ENCODE results near the gene FAM241A.
A peak's percentile ranks its signal among the peaks of the same experiment; 100 is the strongest.

The FAM241A gene

DNA sequence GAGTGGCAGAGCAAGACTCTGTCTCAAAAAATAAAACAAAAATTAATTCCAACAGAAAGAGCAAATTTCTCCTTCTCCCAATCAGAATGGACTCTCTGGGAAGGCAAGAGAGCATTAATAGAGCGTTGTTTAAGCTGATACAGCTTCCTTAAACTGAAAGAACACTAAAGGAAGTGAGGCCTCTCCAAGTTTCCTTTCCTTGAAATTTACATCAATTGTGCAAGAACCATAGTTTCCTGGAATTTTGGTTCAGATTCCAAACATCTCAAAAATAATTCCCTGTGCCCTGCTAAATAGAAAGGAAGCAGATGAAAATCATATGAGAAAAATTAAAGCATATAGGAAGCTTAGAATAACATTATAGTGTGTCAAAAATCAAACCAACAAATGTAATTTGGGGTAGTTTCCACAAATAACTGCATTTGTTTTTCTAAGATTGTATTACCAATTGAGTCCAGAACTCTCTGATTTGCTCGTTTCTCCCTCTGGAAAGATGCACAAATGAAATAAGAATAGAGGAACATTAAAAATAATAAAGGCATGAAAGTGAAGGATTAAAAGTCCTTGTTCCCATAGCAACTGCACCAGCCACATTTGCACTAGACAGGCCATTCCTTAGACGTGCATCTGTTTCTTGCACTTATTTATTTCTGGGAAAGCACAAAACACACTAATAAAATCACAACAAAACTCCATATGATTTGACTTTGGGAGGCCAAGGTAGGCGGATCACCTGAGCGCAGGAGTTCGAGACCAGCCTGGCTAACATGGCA lies 3.7 kb upstream of the FAM241A start:
- H3K9ac ChIP-seq (ENCODE audit: low read length) = no peak overlapping the region
- H3K9me3 ChIP-seq (ENCODE audit: control insufficient read depth, low read length) = no peaks in the 10 kb centered on the region
- H3K36me3 ChIP-seq (ENCODE audit: control insufficient read depth, insufficient read depth, low read length) = no peaks in the 10 kb centered on the region
- H3K27me3 ChIP-seq (ENCODE audit: control insufficient read depth, insufficient read depth, low read length) = no peaks in the 10 kb centered on the region
- peaks cover 6% of the 10 kb centered on the region for H3K4me1 ChIP-seq (ENCODE audit: control insufficient read depth, insufficient read depth, low read length)
- H3K4me3 ChIP-seq (ENCODE audit: low read length) = no peak overlapping the region

DNA sequence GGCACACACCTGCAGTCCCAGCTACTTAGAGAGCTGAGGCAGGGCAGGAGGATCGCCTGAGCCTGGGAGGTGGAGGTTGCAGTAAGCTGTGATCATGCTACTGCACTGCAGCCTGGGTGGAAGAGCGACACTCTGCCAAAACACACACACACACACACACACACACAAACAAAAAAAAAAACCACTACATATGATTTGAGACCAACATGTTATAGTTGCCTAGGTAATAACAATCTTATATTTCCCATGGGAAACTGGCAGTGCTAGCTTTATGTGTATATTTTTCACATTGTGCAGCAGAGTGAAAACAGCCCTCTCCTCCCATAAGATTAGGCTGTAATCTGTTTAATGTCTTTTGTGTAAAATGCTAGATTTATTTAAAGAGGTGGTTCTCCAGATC lies 3.1 kb upstream of the FAM241A start:
- Histone ChIP-seq H3K9me3 (ENCODE audit: control insufficient read depth, low read length) (no peaks in the 10 kb centered on the region), H3K27me3 (ENCODE audit: control insufficient read depth, insufficient read depth, low read length) (no peaks in the 10 kb centered on the region), H3K4me3 (ENCODE audit: low read length) (no peak overlapping the region), H3K4me1 (ENCODE audit: control insufficient read depth, insufficient read depth, low read length) (peaks cover 6% of the 10 kb centered on the region), H3K9ac (ENCODE audit: low read length) (no peak overlapping the region), H3K36me3 (ENCODE audit: control insufficient read depth, insufficient read depth, low read length) (no peaks in the 10 kb centered on the region)

DNA sequence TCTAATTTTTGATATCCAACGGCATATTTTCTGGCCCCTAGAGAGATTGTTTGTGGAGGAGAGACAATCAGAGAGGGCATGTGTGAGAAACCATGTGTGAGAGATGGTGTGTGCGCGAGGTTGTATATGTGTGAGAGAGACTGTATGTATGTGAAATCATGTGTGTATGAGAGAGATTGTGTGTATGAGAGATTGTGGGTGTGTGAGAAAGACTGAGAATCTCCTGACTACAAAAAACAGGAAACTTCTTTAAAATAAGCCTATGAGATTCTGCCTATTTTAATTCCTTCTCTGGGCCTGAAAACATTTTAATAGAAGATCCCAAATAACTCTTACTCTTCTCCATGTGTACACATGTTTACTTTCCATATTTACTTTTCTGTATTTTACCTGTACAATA lies 1.5 kb upstream of the FAM241A start:
- Histone ChIP-seq H3K27me3 (ENCODE audit: control insufficient read depth, insufficient read depth, low read length) (no peaks in the 10 kb centered on the region), H3K4me3 (ENCODE audit: low read length) (no peak overlapping the region), H3K4me1 (ENCODE audit: control insufficient read depth, insufficient read depth, low read length) (peaks cover 12% of the 10 kb centered on the region), H3K9me3 (ENCODE audit: control insufficient read depth, low read length) (no peaks in the 10 kb centered on the region), H3K36me3 (ENCODE audit: control insufficient read depth, insufficient read depth, low read length) (no peaks in the 10 kb centered on the region), H3K9ac (ENCODE audit: low read length) (no peak overlapping the region)

DNA sequence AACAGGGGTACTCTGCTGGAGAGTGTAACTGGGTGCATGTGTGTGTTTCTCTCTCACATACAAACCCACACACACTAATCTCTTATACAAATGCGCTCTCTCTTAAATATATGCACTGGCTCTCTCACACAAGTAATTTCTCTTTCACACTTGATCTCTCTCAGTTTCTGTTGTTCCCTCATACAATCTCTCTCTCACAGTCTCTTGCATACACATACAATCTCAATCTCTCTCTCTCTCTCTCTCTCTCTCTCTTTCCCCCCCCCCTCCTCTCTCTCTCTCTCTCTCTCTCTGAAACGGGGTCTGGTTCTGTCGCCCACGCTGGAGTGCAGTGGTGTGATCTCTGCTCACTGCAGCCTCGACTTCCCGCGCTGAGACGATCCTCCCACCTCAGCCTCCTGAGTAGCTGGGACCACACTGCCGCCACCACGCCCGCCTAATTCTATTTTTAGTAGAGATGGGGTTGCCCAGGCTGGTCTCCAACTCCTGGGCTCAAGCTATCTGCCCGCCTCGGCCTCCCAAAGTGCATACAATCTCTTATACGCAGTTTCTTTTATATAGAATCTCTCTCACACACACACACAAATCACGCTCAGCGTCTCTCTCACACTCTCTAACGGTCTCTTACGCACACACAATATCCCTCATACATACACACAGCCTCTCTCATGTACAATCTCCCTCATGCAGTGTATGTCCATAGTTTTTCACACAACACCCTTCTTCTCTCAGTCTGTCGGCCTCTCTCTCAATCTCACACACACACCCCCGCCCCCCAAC lies 518 bp upstream of the FAM241A start:
- H3K9ac ChIP-seq (ENCODE audit: low read length) = no peak overlapping the region
- peaks cover 12% of the 10 kb centered on the region for H3K4me1 ChIP-seq (ENCODE audit: control insufficient read depth, insufficient read depth, low read length)
- H3K9me3 ChIP-seq (ENCODE audit: control insufficient read depth, low read length) = no peaks in the 10 kb centered on the region
- no peak overlapping the region for H3K4me3 ChIP-seq (ENCODE audit: low read length)
- H3K27me3 ChIP-seq (ENCODE audit: control insufficient read depth, insufficient read depth, low read length) = no peaks in the 10 kb centered on the region
- no peaks in the 10 kb centered on the region for H3K36me3 ChIP-seq (ENCODE audit: control insufficient read depth, insufficient read depth, low read length)

DNA sequence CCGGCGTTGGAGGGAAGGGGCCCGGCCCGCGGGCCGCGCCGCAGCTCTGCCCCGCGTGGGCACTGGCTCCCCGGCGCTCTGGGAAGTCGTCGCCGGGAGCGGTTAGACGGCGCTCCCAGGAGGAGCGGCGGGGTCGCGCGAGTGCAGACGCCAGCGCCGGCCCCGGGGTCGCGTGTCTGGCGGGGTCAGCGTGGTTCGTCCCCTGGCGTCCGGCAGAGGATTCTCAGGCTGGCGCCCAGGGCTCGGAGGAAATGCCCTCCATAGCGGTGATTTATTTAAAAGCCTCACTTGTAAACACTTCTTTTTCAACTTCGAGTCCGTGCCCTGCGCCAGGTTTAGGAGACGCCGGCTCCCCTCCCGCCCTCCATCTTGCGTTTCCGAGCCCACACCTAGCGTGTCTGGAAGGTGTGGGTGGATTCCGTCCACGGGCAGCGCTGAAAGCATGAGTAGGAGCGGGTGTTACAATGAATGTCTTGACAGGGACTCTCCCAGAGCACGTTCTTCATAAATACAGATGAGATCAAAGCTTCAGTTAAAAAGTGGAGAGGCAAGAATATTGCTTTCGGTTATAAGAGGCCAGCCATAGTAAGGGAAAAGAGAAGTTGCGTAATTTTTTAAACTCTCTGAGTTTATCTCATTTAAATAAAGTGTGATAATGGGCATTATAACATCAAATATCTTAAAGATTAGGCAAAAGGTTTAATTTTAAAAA lies 692 bp downstream of the FAM241A start:
- H3K9ac ChIP-seq (ENCODE audit: low read length) = peak overlapping the region; percentile 86
- H3K9me3 ChIP-seq (ENCODE audit: control insufficient read depth, low read length) = no peaks in the 10 kb centered on the region
- H3K27me3 ChIP-seq (ENCODE audit: control insufficient read depth, insufficient read depth, low read length) = no peaks in the 10 kb centered on the region
- H3K4me3 ChIP-seq (ENCODE audit: low read length) = peak overlapping the region; percentile 81
- no peaks in the 10 kb centered on the region for H3K36me3 ChIP-seq (ENCODE audit: control insufficient read depth, insufficient read depth, low read length)
- peaks cover 12% of the 10 kb centered on the region for H3K4me1 ChIP-seq (ENCODE audit: control insufficient read depth, insufficient read depth, low read length)

DNA sequence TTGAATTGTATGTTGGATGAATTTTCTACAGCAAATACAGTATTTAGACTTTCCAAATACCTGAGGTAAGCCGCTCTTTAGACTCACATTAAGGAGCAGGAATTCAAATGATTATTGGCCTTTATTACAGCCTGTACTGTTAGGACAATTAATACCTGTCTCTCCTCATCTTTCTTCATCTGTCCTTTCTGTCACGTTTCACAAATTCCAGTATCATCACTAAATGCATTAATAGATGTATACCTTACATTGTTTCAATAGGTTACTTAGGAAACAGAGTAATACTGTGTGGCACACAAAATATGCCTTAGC lies 1.2 kb downstream of the FAM241A start:
- Histone ChIP-seq H3K4me1 (ENCODE audit: control insufficient read depth, insufficient read depth, low read length) (peaks cover 12% of the 10 kb centered on the region), H3K36me3 (ENCODE audit: control insufficient read depth, insufficient read depth, low read length) (no peaks in the 10 kb centered on the region), H3K27me3 (ENCODE audit: control insufficient read depth, insufficient read depth, low read length) (no peaks in the 10 kb centered on the region), H3K9me3 (ENCODE audit: control insufficient read depth, low read length) (no peaks in the 10 kb centered on the region), H3K9ac (ENCODE audit: low read length) (peak overlapping the region; percentile 86), H3K4me3 (ENCODE audit: low read length) (peak overlapping the region; percentile 81)

DNA sequence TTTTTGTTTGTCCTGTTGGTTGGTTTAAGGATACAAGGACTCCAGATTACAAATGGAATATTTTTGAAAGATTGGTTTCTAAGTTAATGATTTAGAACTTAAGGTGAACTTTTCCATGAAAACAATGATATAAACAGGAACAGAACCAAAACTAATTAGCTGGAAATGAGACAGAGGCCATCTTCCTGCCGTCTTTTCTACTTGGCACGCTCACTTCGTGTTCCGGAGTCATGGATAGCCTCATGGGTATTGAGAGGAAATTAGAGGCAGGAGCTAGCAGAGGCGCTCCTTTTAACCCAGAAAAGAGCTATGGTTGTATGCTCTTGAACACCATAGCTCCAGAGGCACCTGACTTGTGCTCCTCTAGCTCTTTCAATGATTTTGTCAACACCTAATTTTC lies 2.4 kb downstream of the FAM241A start:
- Histone ChIP-seq H3K9ac (ENCODE audit: low read length) (no peak overlapping the region), H3K36me3 (ENCODE audit: control insufficient read depth, insufficient read depth, low read length) (no peaks in the 10 kb centered on the region), H3K4me3 (ENCODE audit: low read length) (no peak overlapping the region)

DNA sequence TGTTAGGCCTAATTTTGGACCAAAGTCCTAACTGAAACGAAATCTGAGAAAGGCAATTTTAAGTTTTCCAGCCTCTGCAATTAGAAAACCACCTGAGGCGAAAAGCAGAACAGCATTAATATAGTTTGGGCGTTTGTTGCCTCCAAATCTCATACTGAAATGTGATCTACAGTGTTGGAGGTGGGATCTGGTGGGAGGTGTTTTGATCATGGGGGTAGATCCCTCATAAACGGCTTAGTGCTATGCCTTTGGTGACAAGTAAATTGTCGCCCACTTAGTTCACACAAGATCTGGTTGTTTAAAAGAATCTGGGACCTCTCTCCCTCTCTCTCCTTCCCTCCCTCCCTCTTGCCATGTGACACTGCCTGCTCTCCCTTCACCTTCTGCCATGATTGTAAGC lies 5.7 kb downstream of the FAM241A start:
- Histone ChIP-seq H3K9me3 (ENCODE audit: control insufficient read depth, low read length) (no peaks in the 10 kb centered on the region), H3K27me3 (ENCODE audit: control insufficient read depth, insufficient read depth, low read length) (no peaks in the 10 kb centered on the region), H3K4me1 (ENCODE audit: control insufficient read depth, insufficient read depth, low read length) (peaks cover 6% of the 10 kb centered on the region), H3K9ac (ENCODE audit: low read length) (no peak overlapping the region), H3K4me3 (ENCODE audit: low read length) (no peak overlapping the region), H3K36me3 (ENCODE audit: control insufficient read depth, insufficient read depth, low read length) (no peaks in the 10 kb centered on the region)

More for the DNA sequence above, 2.4 kb downstream of the FAM241A start:
- Histone ChIP-seq H3K9me3 (ENCODE audit: control insufficient read depth, low read length) (no peaks in the 10 kb centered on the region), H3K4me1 (ENCODE audit: control insufficient read depth, insufficient read depth, low read length) (peaks cover 6% of the 10 kb centered on the region), H3K27me3 (ENCODE audit: control insufficient read depth, insufficient read depth, low read length) (no peaks in the 10 kb centered on the region)

DNA sequence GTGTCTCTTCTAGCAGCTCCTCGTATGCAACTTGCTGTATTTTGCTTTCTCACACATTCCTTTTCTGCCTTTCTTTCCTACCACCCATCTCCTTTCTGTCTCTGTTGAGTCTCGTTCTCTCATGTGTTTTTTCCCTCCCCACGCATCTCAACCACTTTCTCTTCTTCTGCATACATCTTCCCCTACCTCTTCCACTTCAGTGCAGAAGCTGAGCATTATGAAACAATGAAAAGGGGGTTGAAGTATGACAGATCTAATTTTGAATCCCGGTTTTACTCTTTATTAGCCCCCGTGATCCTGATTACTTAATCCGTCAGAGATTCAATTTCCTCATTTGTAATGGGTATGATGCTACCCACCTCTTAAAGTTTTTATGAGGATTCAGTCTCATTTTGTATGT lies 7.3 kb downstream of the FAM241A start:
- no peaks in the 10 kb centered on the region for H3K9me3 ChIP-seq (ENCODE audit: control insufficient read depth, low read length)
- no peaks in the 10 kb centered on the region for H3K36me3 ChIP-seq (ENCODE audit: control insufficient read depth, insufficient read depth, low read length)
- no peaks in the 10 kb centered on the region for H3K27me3 ChIP-seq (ENCODE audit: control insufficient read depth, insufficient read depth, low read length)
- H3K9ac ChIP-seq (ENCODE audit: low read length) = no peak overlapping the region
- H3K4me1 ChIP-seq (ENCODE audit: control insufficient read depth, insufficient read depth, low read length) = peaks cover 6% of the 10 kb centered on the region
- no peak overlapping the region for H3K4me3 ChIP-seq (ENCODE audit: low read length)

DNA sequence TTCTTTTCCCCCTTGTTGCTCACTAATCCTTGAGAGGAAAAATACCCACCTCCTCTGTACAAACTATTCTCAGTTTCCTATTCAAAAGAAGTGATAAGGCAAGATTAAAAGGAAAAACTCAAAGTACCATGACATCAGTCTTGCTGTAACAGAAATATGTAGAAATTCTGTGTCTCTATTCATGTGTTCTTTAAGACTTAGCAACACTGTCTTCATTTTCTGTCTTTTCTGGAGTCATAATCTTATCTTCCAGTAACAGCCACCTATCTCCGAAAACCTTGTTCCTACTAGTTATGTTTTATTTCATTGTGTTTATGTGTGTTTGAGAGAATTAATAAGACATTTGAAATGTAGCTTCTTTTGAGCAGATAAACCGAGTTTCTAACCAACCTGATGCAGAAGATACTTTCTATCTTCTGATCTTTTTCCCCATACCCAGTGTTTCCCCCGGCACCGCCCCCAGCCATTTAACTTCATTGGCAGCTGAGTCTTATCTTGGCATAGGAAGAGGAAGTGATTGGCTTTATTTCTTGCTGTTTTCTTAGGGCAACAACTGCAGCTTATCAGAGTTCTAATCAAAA lies 8.0 kb downstream of the FAM241A start:
- peaks cover 5% of the 10 kb centered on the region for H3K4me1 ChIP-seq (ENCODE audit: control insufficient read depth, insufficient read depth, low read length)
- no peaks in the 10 kb centered on the region for H3K36me3 ChIP-seq (ENCODE audit: control insufficient read depth, insufficient read depth, low read length)
- H3K4me3 ChIP-seq (ENCODE audit: low read length) = no peak overlapping the region
- no peak overlapping the region for H3K9ac ChIP-seq (ENCODE audit: low read length)
- no peaks in the 10 kb centered on the region for H3K9me3 ChIP-seq (ENCODE audit: control insufficient read depth, low read length)
- no peaks in the 10 kb centered on the region for H3K27me3 ChIP-seq (ENCODE audit: control insufficient read depth, insufficient read depth, low read length)

DNA sequence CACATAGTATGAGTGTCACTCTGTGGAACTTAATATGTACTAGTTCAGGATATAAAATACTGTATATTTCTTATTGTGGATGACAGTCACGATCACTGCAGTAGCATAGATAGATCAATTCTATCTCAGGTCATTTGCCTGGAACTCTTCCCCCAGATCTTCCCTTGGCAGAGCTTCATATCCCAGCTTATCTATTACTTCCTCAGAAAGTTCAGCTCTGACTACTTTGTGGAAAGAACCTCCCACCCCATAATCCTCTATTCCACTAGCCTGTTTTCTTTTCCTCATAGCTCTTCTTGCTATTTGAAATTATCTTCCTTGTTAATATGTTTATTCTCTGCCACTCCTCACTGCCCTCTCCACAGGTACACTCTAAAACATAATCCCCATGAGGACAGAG lies 10.9 kb downstream of the FAM241A start:
- Histone ChIP-seq H3K9me3 (ENCODE audit: control insufficient read depth, low read length) (no peaks in the 10 kb centered on the region), H3K36me3 (ENCODE audit: control insufficient read depth, insufficient read depth, low read length) (no peaks in the 10 kb centered on the region), H3K4me1 (ENCODE audit: control insufficient read depth, insufficient read depth, low read length) (no peaks in the 10 kb centered on the region), H3K9ac (ENCODE audit: low read length) (no peak overlapping the region), H3K4me3 (ENCODE audit: low read length) (no peak overlapping the region), H3K27me3 (ENCODE audit: control insufficient read depth, insufficient read depth, low read length) (no peaks in the 10 kb centered on the region)

DNA sequence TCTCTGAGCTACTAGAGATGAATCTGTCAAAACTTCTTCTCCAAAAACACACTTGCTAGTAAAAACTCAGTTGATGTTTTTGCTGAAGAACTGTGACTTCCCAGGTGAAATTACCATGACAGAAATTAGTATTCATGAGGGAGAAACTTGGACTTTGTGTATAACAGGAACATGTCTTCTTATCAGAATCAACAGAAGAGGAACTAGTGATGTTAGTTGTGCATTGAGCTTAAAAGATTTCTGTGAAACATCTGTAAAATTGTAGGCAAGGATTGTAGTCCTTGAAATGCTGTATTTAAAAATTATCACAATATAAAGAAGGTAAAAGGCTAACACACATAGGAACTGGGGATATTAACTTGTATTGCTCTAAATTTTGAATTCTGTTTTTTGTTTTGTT lies 11.3 kb downstream of the FAM241A start:
- no peak overlapping the region for H3K4me3 ChIP-seq (ENCODE audit: low read length)
- no peaks in the 10 kb centered on the region for H3K36me3 ChIP-seq (ENCODE audit: control insufficient read depth, insufficient read depth, low read length)
- no peaks in the 10 kb centered on the region for H3K9me3 ChIP-seq (ENCODE audit: control insufficient read depth, low read length)
- no peaks in the 10 kb centered on the region for H3K4me1 ChIP-seq (ENCODE audit: control insufficient read depth, insufficient read depth, low read length)
- no peak overlapping the region for H3K9ac ChIP-seq (ENCODE audit: low read length)
- H3K27me3 ChIP-seq (ENCODE audit: control insufficient read depth, insufficient read depth, low read length) = no peaks in the 10 kb centered on the region
